GM21529 (cell line): ENCODE results near the gene ZNF468.
"Not testable (repeated sequence)": the region's sequence is repeated elsewhere in the genome, so short reads cannot be mapped to it uniquely, and the experiment has no call there.

Source experiments
- ATAC-seq: cut with Tn5 transposase; IDR thresholded peaks from one replicate; pipeline ENCODE4 v1.9.1; 2021; ENCODE audit not compliant: unreplicated experiment

ZNF468 gene

GRCh38 chr19:52857378-52858191 lies at the start of gene ZNF468:
ZNF468 (minus strand) TSS chr19:52857619; CDS start chr19:52854272, 3,347 bp downstream.
- ATAC-seq: peak; percentile 97

- not testable (repeated sequence) for ATAC-seq
Measured at GRCh38 chr19:52904052-52904780, 46.8 kb upstream of the ZNF468 start.

- ATAC-seq: no peak
Measured at GRCh38 chr19:52901842-52902241, 44.4 kb upstream of the ZNF468 start.

GRCh38 chr19:52898596-52898995 lies 41.2 kb upstream of the ZNF468 start:
- not testable (repeated sequence) for ATAC-seq

DNA sequence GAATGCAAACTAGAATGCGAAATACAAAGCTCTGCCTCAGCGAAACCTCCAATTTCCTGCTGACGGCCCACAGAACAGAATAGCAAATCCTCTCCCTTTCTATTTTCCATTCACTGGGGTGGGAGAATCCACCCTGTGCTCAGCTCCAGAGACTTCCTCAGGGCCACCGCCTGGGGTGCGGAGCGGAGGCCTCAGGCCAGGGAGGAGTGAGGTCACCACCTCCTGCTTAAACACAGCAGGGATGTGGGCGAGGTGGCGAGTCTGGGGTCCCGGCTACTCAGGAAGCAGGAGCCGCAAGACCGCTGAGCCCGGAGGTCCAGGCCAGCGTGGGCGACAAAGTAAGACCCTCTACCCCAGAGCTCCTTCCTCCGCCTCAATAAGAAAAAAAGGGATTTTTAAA lies 40.7 kb upstream of the ZNF468 start:
- no peak for ATAC-seq

GRCh38 chr19:52897138-52897935 lies 39.9 kb upstream of the ZNF468 start, which contains the start of gene ZNF320:
ZNF320 (minus strand) TSS chr19:52897635; CDS start chr19:52890255, 7,380 bp downstream.
- peak; percentile 97 for ATAC-seq

GRCh38 chr19:52896431-52897137 lies 39.2 kb upstream of the ZNF468 start:
- ATAC-seq: no peak

- ATAC-seq: no peak
Measured at GRCh38 chr19:52891336-52891735, 33.9 kb upstream of the ZNF468 start.

DNA sequence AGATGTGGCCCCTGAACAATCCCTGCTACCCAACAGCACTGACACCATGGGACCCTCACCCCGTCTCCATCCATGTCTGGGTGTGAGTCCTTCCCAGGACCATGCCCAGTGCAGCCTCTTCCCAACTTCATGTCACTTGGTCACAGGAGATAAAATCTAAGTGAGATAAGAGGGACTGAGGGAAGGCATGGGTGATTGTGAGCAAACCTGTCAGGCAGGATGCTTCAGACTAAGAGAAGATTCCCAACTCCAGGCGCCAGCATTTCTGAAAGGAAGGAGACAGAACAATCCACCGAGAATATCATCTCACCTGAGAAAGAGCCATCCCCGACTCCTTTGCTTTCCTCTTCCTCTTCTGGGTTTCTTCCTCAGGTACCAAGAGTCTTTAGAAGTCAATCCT lies 32.5 kb upstream of the ZNF468 start:
- ATAC-seq: no peak

DNA sequence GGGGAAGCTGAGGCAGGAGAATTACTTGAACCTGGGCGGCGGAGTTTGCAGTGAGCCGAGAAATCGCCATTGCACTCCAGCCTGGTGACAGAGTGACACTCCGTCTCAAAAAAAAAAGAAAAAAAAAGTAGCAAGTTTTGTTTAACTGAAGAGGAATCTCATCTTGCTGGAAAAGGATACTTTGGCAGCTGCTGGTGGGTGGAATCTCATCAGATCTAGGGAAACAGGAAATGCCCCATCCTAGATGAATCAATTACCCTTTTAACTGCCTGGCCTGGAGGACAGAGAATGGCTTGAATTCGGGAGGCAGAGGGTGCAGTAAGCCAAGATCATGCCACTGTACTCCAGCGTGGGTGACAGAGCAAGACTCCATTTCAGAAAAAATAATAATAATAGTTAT lies 31.7 kb upstream of the ZNF468 start:
- ATAC-seq: no peak

DNA sequence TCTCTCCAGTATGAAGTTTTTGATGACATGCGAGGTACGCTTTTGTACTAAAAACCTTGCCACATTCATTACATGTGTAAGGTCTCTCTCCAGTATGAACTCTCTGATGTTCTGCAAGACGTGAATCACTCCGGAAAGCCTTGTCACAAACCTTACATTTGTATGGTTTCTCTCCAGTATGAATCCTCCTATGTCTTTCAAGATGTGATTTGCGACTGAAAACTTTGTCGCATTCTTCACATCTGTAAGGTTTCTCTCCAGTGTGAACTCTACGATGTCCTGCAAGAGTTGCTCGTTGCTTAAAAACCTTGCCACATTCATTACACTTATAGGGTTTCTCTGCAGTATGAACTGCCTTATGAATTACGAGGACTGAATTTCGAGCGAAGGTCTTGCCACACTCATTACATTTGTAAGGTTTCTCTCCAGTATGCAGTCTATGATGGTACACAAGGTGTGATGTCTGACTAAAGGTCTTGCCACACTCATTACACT lies 23.5 kb upstream of the ZNF468 start:
- ATAC-seq: no peak

DNA sequence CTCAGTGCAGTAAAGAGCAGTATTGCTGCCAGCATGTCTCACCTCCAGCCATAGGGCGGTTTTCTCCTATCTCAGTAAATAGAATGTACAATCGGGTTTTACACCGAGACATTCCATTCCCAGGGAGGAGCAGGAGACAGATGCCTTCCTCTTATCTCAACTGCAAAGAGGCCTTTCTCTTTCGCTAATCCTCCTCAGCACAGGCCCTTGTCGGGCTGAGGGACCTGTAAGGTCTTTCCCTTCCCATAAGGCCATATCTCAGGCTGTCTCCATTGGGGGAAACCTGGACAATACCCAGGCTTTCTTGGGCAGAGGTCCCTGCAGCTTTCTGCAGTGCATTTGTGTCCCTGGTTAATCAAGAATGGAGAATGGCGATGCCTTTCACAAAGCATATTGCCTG lies 15.6 kb upstream of the ZNF468 start:
- not testable (repeated sequence) for ATAC-seq

- ATAC-seq: no peak
Measured at GRCh38 chr19:52871466-52871865, 14.0 kb upstream of the ZNF468 start.

DNA sequence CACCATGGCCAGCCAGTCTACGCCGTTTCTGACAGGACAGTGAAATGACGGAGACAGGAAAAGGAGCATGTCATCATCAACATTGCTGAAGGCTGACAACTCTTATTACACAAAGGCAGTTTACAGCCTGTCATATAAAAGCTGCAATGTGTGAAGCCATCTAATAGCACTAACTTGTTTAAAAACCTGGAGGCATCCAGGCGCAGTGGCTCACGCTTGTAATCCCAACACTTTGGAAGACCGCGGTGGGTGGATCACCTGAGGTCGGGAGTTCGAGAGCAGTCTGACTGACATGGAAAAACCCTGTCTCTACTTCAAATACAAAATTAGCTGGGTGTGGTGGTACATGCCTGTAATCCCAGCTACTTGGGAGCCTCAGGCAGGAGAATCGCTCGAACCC lies 10.6 kb upstream of the ZNF468 start:
- not testable (repeated sequence) for ATAC-seq

GRCh38 chr19:52856540-52857377 lies 660 bp downstream of the ZNF468 start:
- peak; percentile 23 for ATAC-seq

- ATAC-seq: not testable (repeated sequence)
Measured at GRCh38 chr19:52847352-52847751, 10.1 kb downstream of the ZNF468 start.

- not testable (repeated sequence) for ATAC-seq
Measured at GRCh38 chr19:52840825-52841465, 16.5 kb downstream of the ZNF468 start.

DNA sequence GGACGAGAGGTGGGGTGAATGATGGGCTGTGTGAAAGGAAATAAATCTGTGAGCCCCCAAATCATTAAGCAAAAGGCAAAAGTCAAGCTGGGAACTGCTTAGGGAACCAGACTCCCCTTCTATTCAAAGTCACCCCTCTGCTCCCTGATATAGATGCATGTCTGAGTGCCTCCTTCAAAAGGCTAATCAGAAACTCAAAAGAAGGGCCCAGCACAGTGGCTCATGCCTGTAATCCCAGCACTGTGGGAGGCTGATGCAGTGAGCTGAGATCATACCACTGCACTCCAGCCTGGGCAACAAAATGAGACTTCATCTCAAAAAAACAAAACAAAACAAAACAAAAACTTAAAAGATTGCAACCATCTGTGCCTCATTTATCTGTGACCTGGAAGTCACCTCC lies 23.1 kb downstream of the ZNF468 start:
- ATAC-seq: not testable (repeated sequence)

DNA sequence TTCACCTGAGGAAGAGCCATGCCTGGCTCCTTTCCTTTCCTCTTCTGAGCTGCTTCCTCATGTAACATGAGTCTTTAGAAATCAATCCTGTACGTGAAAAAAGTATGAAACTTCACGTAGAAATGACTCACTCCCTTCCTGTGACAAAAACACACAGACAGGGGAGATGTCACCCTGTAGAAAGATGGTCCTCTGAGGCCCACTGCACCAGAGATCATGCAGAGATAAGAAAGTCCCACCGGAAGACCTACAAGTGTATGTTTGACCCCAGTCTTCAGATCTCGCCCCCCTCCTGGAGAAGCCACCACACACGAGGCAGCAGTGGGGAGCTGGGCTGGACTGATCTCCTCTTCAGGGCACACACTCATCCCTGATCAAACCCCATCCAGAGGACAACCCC lies 23.9 kb downstream of the ZNF468 start:
- ATAC-seq: not testable (repeated sequence)
